CD4-positive, alpha-beta T cell treated with Interleukin-15 for 1 hour (primary cell): ENCODE results near the gene CBX1.

ENCODE experiments used
- DNase-seq: peaks from one replicate; pipeline ENCODE4 v3.0.0-alpha.2; 2020

The CBX1 gene

GRCh38 chr17:48101012-48101720 is at the start of gene CBX1:
Gene CBX1, minus strand, starts transcription at chr17:48101478. Its CDS starts 24,474 bp downstream, at chr17:48077004.
- DNase-seq, result peak; percentile 94

GRCh38 chr17:48150597-48151001 is 49.3 kb upstream of the CBX1 start:
- DNase-seq, result no peak

GRCh38 chr17:48149787-48150463 is 48.6 kb upstream of the CBX1 start:
- no peak for DNase-seq

- DNase-seq, result no peak
These were observed 47.8 kb upstream of the CBX1 start for GRCh38 chr17:48148854-48149786.

- DNase-seq, result no peak
These were observed 46.9 kb upstream of the CBX1 start for GRCh38 chr17:48148029-48148770.

GRCh38 chr17:48144976-48145798 is 43.9 kb upstream of the CBX1 start:
- DNase-seq, result no peak

- no peak for DNase-seq
These were observed 43.0 kb upstream of the CBX1 start for GRCh38 chr17:48144231-48144630.

GRCh38 chr17:48143629-48144028 is 42.4 kb upstream of the CBX1 start:
- no peak for DNase-seq

GRCh38 chr17:48139944-48140343 is 38.7 kb upstream of the CBX1 start:
- no peak for DNase-seq

GRCh38 chr17:48137656-48138055 is 36.4 kb upstream of the CBX1 start:
- no peak for DNase-seq

GRCh38 chr17:48134912-48135480 is 33.7 kb upstream of the CBX1 start:
- DNase-seq, result no peak

- DNase-seq, result no peak
These were observed 31.1 kb upstream of the CBX1 start for GRCh38 chr17:48132385-48132784.

GRCh38 chr17:48131216-48131824 is 30.0 kb upstream of the CBX1 start:
- DNase-seq, result peak; percentile 40

GRCh38 chr17:48129981-48130380 is 28.7 kb upstream of the CBX1 start:
- DNase-seq, result no peak

- no peak for DNase-seq
These were observed 27.1 kb upstream of the CBX1 start for GRCh38 chr17:48128400-48128799.

GRCh38 chr17:48127371-48128051 is 26.2 kb upstream of the CBX1 start:
- no peak for DNase-seq

GRCh38 chr17:48126532-48126850 is 25.2 kb upstream of the CBX1 start:
- DNase-seq, result no peak

- no peak for DNase-seq
These were observed 24.7 kb upstream of the CBX1 start for GRCh38 chr17:48125829-48126531.

- DNase-seq, result no peak
These were observed 22.6 kb upstream of the CBX1 start for GRCh38 chr17:48123776-48124388.
